ENCODE data around the gene MPHOSPH6. TPM values are rescaled to one million over a fixed set of nuclear protein-coding genes. Genes with fewer than 3 reads are reported as not detected.
A peak's percentile ranks its signal among the peaks of the same experiment; 100 is the strongest.
"Not testable (repeated sequence)": the region's sequence is repeated elsewhere in the genome, so short reads cannot be mapped to it uniquely, and the experiment has no call there.

MPHOSPH6 gene, protein sequence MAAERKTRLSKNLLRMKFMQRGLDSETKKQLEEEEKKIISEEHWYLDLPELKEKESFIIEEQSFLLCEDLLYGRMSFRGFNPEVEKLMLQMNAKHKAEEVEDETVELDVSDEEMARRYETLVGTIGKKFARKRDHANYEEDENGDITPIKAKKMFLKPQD
- total RNA-seq (22.7 TPM), polyA plus RNA-seq (ENCODE audit: insufficient read depth, low read depth, low replicate concordance) (28.2 TPM)
- long read RNA-seq, donor 1, transcript MPHOSPH6-201 (5 exons, 1,103 nt) = major isoform, 13 of 23 reads
- long read RNA-seq, donor 1, partial matches to known transcripts = 9 of 23 reads
- long read RNA-seq, donor 1, other reads (novel, unspliced or antisense) = 0 of 23 reads
- long read RNA-seq, donor 2, transcript MPHOSPH6-201 (5 exons, 1,103 nt) = major isoform, 5 of 5 reads
- long read RNA-seq, donor 2, partial matches to known transcripts = 0 of 5 reads
- long read RNA-seq, donor 2, other reads (novel, unspliced or antisense) = 0 of 5 reads
- long read RNA-seq, donor 3, transcript MPHOSPH6-201 (5 exons, 1,103 nt) = major isoform, 23 of 36 reads
- long read RNA-seq, donor 3, partial matches to known transcripts = 10 of 36 reads
- long read RNA-seq, donor 3, other reads (novel, unspliced or antisense) = 0 of 36 reads
- long read RNA-seq, donor 4, transcript MPHOSPH6-201 (5 exons, 1,103 nt) = major isoform, 11 of 15 reads
- long read RNA-seq, donor 4, partial matches to known transcripts = 0 of 15 reads
- long read RNA-seq, donor 4, other reads (novel, unspliced or antisense) = 0 of 15 reads
- long read RNA-seq, donor 5, partial matches to known transcripts = 0 of 3 reads
- long read RNA-seq, donor 5, other reads (novel, unspliced or antisense) = 0 of 3 reads
- long read RNA-seq, donor 6, transcript MPHOSPH6-201 (5 exons, 1,103 nt) = major isoform, 31 of 35 reads
- long read RNA-seq, donor 6, partial matches to known transcripts = 0 of 35 reads
- long read RNA-seq, donor 6, other reads (novel, unspliced or antisense) = 0 of 35 reads
- long read RNA-seq, donor 7, transcript MPHOSPH6-201 (5 exons, 1,103 nt) = major isoform, 5 of 14 reads
- long read RNA-seq, donor 7, partial matches to known transcripts = 2 of 14 reads
- long read RNA-seq, donor 7, other reads (novel, unspliced or antisense) = 3 of 14 reads
- long read RNA-seq, donor 8, transcript MPHOSPH6-201 (5 exons, 1,103 nt) = major isoform, 6 of 7 reads
- long read RNA-seq, donor 8, partial matches to known transcripts = 0 of 7 reads
- long read RNA-seq, donor 8, other reads (novel, unspliced or antisense) = 0 of 7 reads
- long read RNA-seq, donor 9, transcript MPHOSPH6-201 (5 exons, 1,103 nt) = major isoform, 5 of 6 reads
- long read RNA-seq, donor 9, partial matches to known transcripts = 0 of 6 reads
- long read RNA-seq, donor 9, other reads (novel, unspliced or antisense) = 0 of 6 reads
- long read RNA-seq, donor 10, partial matches to known transcripts = 0 of 8 reads
- long read RNA-seq, donor 10, other reads (novel, unspliced or antisense) = 0 of 8 reads

GRCh38 chr16:82169861-82170845, at the start of gene MPHOSPH6:
TSS of gene MPHOSPH6 (minus strand) at chr16:82170224. CDS start at chr16:82170175, 49 bp downstream.
- H3K27ac ChIP-seq (ENCODE audit: low read depth in 2 of 2, low read length in 2 of 2) = peak within 1 kb of the TSS; percentile 23 to 62
- DNase-seq (peak; percentile 93 to 98 (median 96)), FAIRE-seq (no peak)
- TF ChIP-seq, protein P1, sequence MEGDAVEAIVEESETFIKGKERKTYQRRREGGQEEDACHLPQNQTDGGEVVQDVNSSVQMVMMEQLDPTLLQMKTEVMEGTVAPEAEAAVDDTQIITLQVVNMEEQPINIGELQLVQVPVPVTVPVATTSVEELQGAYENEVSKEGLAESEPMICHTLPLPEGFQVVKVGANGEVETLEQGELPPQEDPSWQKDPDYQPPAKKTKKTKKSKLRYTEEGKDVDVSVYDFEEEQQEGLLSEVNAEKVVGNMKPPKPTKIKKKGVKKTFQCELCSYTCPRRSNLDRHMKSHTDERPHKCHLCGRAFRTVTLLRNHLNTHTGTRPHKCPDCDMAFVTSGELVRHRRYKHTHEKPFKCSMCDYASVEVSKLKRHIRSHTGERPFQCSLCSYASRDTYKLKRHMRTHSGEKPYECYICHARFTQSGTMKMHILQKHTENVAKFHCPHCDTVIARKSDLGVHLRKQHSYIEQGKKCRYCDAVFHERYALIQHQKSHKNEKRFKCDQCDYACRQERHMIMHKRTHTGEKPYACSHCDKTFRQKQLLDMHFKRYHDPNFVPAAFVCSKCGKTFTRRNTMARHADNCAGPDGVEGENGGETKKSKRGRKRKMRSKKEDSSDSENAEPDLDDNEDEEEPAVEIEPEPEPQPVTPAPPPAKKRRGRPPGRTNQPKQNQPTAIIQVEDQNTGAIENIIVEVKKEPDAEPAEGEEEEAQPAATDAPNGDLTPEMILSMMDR (IDR thresholded peaks at IDR 0.05; ENCODE audit: borderline replicate concordance, extremely low read depth, insufficient read depth) = no peak
- peaks cover 0 to 3% (median 2%) of the 10 kb centered on the region in 3 donors for H3K36me3 ChIP-seq (ENCODE audit: control insufficient read depth in 2 of 3, insufficient read depth in 3 of 3, low read length in 3 of 3)
- H3K9ac ChIP-seq (ENCODE audit: low read length in 3 of 3) = peak within 1 kb of the TSS; percentile 59 to 70 (median 60)
- H3K4me1 ChIP-seq (ENCODE audit: control insufficient read depth in 2 of 3, insufficient read depth in 2 of 3, low read depth in 1 of 3, low read length in 3 of 3) = peaks cover 0 to 4% (median 0%) of the 10 kb centered on the region in 3 donors
- no peaks in the 10 kb centered on the region for H3K9me3 ChIP-seq (ENCODE audit: control insufficient read depth in 2 of 3, insufficient read depth in 1 of 3, low read length in 3 of 3)
- peak within 1 kb of the TSS; percentile 72 to 87 (median 73) for H3K4me3 ChIP-seq (ENCODE audit: low read length in 3 of 3)
- intact Hi-C loops (cut with DNase I) = no loop called here
- H3K27me3 ChIP-seq (ENCODE audit: control insufficient read depth, insufficient read depth, low read length) = peaks cover 5% of the 10 kb centered on the region

- Histone ChIP-seq H3K4me3 (ENCODE audit: low read length in 3 of 3) (no peak overlapping the region), H3K9me3 (ENCODE audit: control insufficient read depth in 2 of 3, insufficient read depth in 1 of 3, low read length in 3 of 3) (peaks cover 0 to 4% (median 0%) of the 10 kb centered on the region in 3 donors), H3K36me3 (ENCODE audit: control insufficient read depth in 2 of 3, insufficient read depth in 3 of 3, low read length in 3 of 3) (no peaks in the 10 kb centered on the region), H3K27me3 (ENCODE audit: control insufficient read depth, insufficient read depth, low read length) (peaks cover 2% of the 10 kb centered on the region), H3K9ac (ENCODE audit: low read length in 3 of 3) (no peak overlapping the region), H3K27ac (ENCODE audit: low read depth in 2 of 2, low read length in 2 of 2) (no peak overlapping the region), H3K4me1 (ENCODE audit: control insufficient read depth in 2 of 3, insufficient read depth in 2 of 3, low read depth in 1 of 3, low read length in 3 of 3) (no peaks in the 10 kb centered on the region)
- no peak for FAIRE-seq
- intact Hi-C loops (cut with DNase I) = no loop called here
- TF ChIP-seq, protein P1 (IDR thresholded peaks at IDR 0.05; ENCODE audit: borderline replicate concordance, extremely low read depth, insufficient read depth) = no peak
- no peak for DNase-seq
Observed at GRCh38 chr16:82219298-82219697, 49.3 kb upstream of the MPHOSPH6 start.

- FAIRE-seq; H3K4me1 ChIP-seq (ENCODE audit: control insufficient read depth in 2 of 3, insufficient read depth in 2 of 3, low read depth in 1 of 3, low read length in 3 of 3); DNase-seq; intact Hi-C loops (cut with DNase I); H3K9ac ChIP-seq (ENCODE audit: low read length in 3 of 3); H3K9me3 ChIP-seq (ENCODE audit: control insufficient read depth in 2 of 3, insufficient read depth in 1 of 3, low read length in 3 of 3); H3K36me3 ChIP-seq (ENCODE audit: control insufficient read depth in 2 of 3, insufficient read depth in 3 of 3, low read length in 3 of 3); H3K4me3 ChIP-seq (ENCODE audit: low read length in 3 of 3); H3K27me3 ChIP-seq (ENCODE audit: control insufficient read depth, insufficient read depth, low read length); H3K27ac ChIP-seq (ENCODE audit: low read depth in 2 of 2, low read length in 2 of 2): not testable (repeated sequence)
Observed at GRCh38 chr16:82209314-82209713, 39.3 kb upstream of the MPHOSPH6 start.

Data from kidney (tissue), 22 donors.